T47D (cell line): Measurements from ENCODE around the gene ADAM19.

Experiments
- DNase-seq, 2 experiments: peaks; one replicate each; pipeline versions ENCODE4 v3.0.0 to v3.0.0-alpha.2; 2011 to 2012; ENCODE audit warnings: low read depth in 1 of 2, low spot score in 1 of 2
- JUND ChIP-seq: IDR thresholded peaks from 2 replicates; pipeline ENCODE4 v1.6.1; 2012; ENCODE audit warnings: low read depth
- in situ Hi-C: cut with HindIII; loops from 2 replicates; pipeline ENCODE4 v1.10.0; 2016; ENCODE audit warnings: low sequenced_read_pairs, low pct_unique_long_range_greater_than_20kb

Gene ADAM19

DNA sequence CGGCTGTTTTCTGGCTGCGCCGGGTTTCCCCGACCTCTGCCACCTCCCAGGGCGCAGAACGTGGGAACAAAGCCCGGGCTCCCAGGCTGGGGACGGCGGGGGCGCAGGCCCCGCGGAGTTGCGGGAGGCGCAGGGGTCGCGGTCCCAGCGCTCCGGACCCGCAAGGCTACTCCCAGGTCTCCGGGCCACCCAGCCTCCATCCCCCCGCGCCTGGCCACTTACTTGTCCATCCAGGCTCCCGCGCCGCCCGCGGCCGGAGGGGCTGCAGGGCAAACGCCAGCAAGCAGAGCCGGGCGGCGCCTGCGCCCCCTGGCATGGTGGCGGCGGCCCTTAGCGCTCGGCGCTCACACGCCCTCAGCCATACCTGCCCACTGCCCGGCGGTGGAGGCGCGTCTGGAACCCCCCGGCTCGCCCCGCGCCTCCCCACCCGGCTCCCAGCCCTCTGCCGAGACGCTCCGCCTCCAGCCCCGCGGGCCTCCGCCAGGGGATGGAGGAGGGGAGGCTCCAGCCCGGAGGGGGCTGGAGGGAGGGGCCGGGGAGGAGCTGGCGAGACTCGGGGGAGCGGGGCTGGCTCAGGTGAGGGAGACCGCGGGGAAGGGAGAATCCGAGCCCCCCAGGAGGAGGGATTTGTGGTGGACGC, at the start of gene ADAM19:
ADAM19 (minus strand) TSS at position 395 of the 640 bp plus-strand sequence; CDS start at position 316, 79 bp downstream.
- no peak for DNase-seq
- no peak for TF ChIP-seq JUND
- in situ Hi-C loops = no loop called here

DNA sequence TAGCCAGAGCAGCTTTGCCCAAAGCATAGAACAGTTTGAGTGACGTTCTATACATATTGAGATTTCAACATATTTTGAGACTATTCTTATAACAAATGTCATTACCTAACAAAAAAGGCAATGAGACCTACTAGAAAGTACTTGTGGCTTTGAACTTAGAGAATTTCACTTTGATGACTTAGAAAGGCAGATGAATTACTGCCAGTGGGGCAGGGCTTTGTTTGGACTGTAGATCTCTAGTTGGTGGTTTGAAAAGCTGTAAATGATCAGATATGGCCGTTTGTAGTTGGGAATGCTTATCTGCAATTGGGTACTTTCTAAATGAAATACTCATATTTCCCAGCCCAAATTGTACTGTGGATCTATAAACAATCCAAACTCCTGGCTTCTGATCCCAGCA, 48.6 kb upstream of the ADAM19 start:
- no peak for DNase-seq
- in situ Hi-C loops = no loop called here
- TF ChIP-seq JUND = no peak

DNA sequence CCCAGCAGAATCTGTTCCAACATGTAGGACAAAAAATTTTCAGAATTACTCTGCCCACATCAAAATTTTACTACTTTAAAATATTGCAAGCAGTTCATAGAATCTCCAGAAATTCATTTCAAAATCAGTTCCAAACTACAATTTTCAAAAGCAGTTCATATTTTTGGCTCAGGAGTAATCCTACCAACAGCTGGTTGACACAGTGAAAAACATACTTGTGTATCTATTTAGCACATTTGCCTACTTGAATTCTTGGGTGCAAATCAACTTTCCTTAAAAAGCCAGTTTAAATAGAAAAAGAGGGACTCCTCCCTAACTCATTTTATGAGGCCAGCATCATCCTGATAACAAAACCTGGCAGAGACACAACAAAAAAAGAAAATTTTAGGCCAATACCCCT, 45.2 kb upstream of the ADAM19 start:
- DNase-seq = no peak
- in situ Hi-C loops = no loop called here
- no peak for TF ChIP-seq JUND

DNA sequence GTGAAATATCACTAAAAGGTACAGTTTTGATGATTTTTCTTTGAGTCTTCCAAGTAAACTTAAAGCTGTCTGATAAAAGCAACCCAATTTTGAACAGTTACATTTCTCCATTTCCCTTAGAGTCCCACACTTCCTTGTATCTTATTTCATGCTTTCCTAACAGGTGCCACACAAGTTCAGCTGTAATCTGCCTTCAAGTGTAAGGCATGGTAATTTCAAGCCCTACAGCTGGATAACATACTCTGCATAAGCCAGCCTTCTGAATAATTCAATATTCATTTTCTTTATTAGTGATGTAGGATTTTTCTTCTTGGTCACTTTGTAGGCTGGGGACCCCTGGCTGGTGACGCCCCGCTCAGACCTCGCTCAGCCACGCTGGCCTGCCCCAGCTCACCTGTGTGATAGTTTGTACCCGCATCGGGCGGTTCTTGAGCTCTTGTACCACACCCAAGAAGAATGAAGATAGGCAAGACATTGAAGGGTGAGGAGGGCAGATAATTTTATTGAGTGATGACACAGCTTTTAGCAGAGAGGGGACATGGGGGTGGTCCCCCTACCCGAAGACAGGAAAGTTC, 42.7 kb upstream of the ADAM19 start:
- in situ Hi-C loops = no loop called here
- TF ChIP-seq JUND = no peak
- DNase-seq = no peak

GRCh38 chr5:157616785-157617184, 41.2 kb upstream of the ADAM19 start:
- in situ Hi-C loops = no loop called here
- no peak for DNase-seq
- no peak for TF ChIP-seq JUND

DNA sequence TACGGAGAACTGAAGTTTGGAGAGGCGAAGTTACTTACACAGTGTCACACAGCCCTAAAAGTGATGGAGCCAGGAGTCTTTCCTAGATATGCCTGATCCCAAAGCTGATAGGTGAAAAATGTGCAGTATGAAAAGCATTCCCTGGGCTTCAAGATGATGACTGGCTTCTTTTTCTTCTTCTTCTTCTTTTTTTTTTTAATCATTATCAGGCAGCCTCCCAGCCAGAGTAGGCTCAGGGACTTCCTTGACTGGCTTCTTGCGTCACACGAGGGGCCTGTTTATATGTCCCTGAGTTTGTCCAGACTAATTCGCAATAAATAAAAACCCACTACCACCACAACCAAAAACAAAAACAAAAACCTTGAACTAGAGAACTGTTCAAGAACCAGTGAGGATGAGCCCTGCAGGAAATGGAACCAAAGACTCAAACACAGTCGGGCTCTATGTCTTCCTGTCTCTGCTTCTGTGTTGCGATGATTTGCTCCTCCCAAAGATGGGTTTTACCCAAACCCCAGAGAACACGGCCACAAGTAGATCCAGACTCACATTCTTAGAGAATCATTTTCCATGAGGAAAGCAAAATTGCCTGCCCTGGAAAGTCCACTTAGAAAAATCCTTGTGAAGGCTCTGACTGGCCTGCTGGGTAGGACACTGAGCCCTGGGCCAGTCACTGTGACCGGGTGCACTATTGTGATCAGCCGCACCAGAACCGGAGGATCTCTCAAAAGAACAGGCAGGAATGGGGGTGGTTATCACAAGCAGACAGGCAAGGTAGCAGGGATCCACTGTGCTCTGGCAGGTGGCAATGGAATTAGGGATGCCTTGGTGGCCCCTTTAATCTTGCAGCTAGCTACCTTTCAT, 38.0 kb upstream of the ADAM19 start:
- in situ Hi-C loops = no loop called here
- no peak for TF ChIP-seq JUND
- no peak for DNase-seq

- in situ Hi-C loops = no loop called here
- DNase-seq = no peak
- TF ChIP-seq JUND = no peak
Observed at GRCh38 chr5:157612581-157612980, 37.0 kb upstream of the ADAM19 start.

GRCh38 chr5:157611571-157612476, 36.2 kb upstream of the ADAM19 start:
- in situ Hi-C loops = no loop called here
- no peak for DNase-seq
- no peak for TF ChIP-seq JUND

DNA sequence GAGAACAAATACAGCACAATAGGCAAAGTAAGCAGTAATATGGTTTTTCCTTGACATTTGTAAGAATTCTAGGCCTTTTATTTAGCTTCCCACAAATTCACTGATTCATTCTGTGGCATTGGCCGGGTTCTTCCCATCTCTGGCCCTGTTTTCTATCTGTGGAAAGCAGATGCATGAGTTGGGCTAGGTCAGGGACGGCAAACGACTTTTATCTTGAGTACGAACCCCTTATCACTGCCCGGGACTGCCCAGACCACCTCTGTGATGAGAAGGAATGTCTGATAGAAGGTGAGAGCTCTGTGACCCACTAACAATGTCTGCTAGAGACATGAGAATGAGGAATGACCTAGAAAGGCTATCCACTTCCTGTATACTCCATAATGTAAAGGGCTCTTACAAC, 35.4 kb upstream of the ADAM19 start:
- no peak for TF ChIP-seq JUND
- DNase-seq = no peak
- in situ Hi-C loops = no loop called here

GRCh38 chr5:157608972-157609565, 33.5 kb upstream of the ADAM19 start:
- TF ChIP-seq JUND = no peak
- no peak for DNase-seq
- in situ Hi-C loops = no loop called here

DNA sequence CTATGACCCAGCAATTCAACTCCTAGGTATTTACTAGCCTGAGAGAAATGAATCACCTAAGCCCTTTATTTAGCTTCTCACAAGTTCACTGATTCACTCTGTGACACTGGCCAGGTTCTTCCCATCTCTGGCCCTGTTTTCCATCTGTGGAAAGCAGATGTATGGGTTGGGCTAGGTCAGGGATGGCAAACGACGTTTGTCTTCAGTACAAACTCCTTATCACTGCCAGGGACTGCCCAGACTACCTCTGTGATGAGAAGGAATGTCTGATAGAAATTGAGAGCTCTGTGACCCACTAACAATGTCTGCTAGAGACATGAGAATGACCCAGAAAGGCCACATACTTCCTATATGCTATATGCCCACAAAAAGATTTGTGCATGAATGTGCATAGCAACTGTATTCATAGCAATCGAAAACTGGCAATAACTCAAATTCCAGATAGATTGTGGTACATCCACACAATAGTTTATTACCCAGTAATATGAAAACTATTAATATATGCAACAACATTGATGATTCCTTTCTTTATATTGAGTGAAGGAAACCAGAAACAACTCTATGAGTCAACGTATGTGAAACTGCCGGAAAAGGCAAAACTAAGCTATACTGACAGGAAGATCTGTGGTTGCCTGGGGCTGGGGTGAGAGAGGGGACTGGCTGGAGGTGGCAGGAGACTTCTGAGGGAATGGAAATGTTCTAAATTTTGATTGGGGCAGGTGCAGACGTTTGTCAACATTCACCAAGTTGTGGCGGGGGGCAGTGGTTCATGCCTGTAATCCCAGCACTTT, 32.0 kb upstream of the ADAM19 start:
- TF ChIP-seq JUND = no peak
- in situ Hi-C loops = no loop called here
- DNase-seq = no peak
